K562 (cell line): Measurements from ENCODE around the gene NPVF. TPM values are rescaled to one million over a fixed set of nuclear protein-coding genes. Genes with fewer than 3 reads are reported as not detected.

Experiments used
- E2F8 ChIP-seq: fragments of 450-650 bp; IDR thresholded peaks from 2 replicates; pipeline ENCODE4 v1.7.1; 2018; ENCODE audit warnings: mild to moderate bottlenecking, low read depth; ENCODE audit not compliant: partially characterized antibody
- HDGF ChIP-seq: fragments of 450-650 bp; IDR thresholded peaks from 2 replicates; pipeline ENCODE4 v1.6.1; 2016
- HNRNPK ChIP-seq: fragments of 200-400 bp; formaldehyde crosslinking; IDR thresholded peaks from one replicate; pipeline ENCODE4 v1.6.1; 2018; ENCODE audit warnings: mild to moderate bottlenecking, low read depth, low read length; ENCODE audit not compliant: poor library complexity, severe bottlenecking
- HOXB6 ChIP-seq: fragments of 250-450 bp; sonication (Bioruptor Pico); IDR thresholded peaks from 2 replicates; pipeline ENCODE4 v1.5.1; 2022; ENCODE audit warnings: mild to moderate bottlenecking, borderline replicate concordance
- PKNOX1 ChIP-seq: fragments of 450-650 bp; IDR thresholded peaks from 2 replicates; pipeline ENCODE4 v1.6.1; 2016
- RFX5 ChIP-seq: IDR thresholded peaks from 2 replicates; pipeline ENCODE4 v1.6.1; 2011; ENCODE audit warnings: low read depth, mild to moderate bottlenecking, improper control_type of control experiment, low read length
- RHOXF2B ChIP-seq: fragments of 250-450 bp; sonication (Bioruptor Pico); conservative IDR thresholded peaks from 2 replicates; pipeline ENCODE4 v1.5.1; 2021
- TCF15 ChIP-seq: fragments of 250-450 bp; sonication (Bioruptor Pico); IDR thresholded peaks from 2 replicates; pipeline ENCODE4 v1.8.0; 2022; ENCODE audit warnings: moderate library complexity, mild to moderate bottlenecking, inconsistent platforms
- THAP12 ChIP-seq: fragments of 250-450 bp; sonication (Bioruptor Pico); IDR thresholded peaks from 2 replicates; pipeline ENCODE4 v1.9.0; 2021; ENCODE audit warnings: mild to moderate bottlenecking, inconsistent platforms
- TRIM28 ChIP-seq: fragments of 450-650 bp; IDR thresholded peaks from 2 replicates; pipeline ENCODE4 v1.6.1; 2017
- ZBTB34 ChIP-seq: fragments of 250-450 bp; sonication (Bioruptor Pico); IDR thresholded peaks from 2 replicates; pipeline ENCODE4 v1.8.0; 2021; ENCODE audit warnings: mild to moderate bottlenecking, moderate library complexity
- ZKSCAN8 ChIP-seq: fragments of 200-800 bp; sonication (Bioruptor generic); IDR thresholded peaks from 2 replicates; pipeline ENCODE4 v1.6.1; 2016; ENCODE audit warnings: missing genetic modification characterization, missing compliant biosample characterization
- ZNF23 ChIP-seq: fragments of 250-450 bp; sonication (Bioruptor Pico); IDR thresholded peaks from 2 replicates; pipeline ENCODE4 v1.4.0; 2020; ENCODE audit warnings: mild to moderate bottlenecking
- ZNF408 ChIP-seq: fragments of 250-450 bp; sonication (Bioruptor Pico); IDR thresholded peaks from 2 replicates; pipeline ENCODE4 v1.4.0; 2020; ENCODE audit warnings: low read depth, mild to moderate bottlenecking, moderate library complexity
- ZNF609 ChIP-seq: sonication (generic); formaldehyde crosslinking; IDR thresholded peaks from 2 replicates; pipeline ENCODE4 v1.8.1; 2023; ENCODE audit warnings: missing genetic modification reagents, mild to moderate bottlenecking, borderline replicate concordance
- ZNF717 ChIP-seq: fragments of 250-450 bp; sonication (Bioruptor Pico); IDR thresholded peaks from 2 replicates; pipeline ENCODE4 v1.5.0; 2021
- polyA plus RNA-seq, 8 experiments: library from polyadenylated mRNA; depleted of rRNA in 4 of 8; stranded (reverse) in 5 of 8; unstranded in 3 of 8; fragments of >200 nt; fragmentation: Nextera tagmentation in 2 of 8; fragmentation: Illumina TruSeq in 1 of 8; extraction: Ambion mirVana in 2 of 8; extraction: Trizol in 1 of 8; gene quantifications; 2 replicates each; pipeline versions ENCODE4 v1.2.1 to v1.2.3, GENCODE V29; 2011 to 2014; ENCODE audit warnings: inconsistent platforms in 1 of 8, missing spikeins in 1 of 8
- total RNA-seq, 7 experiments: library from RNA; depleted of rRNA in 6 of 7; stranded (reverse); fragments of >200 nt in 6 of 7; fragmentation: Illumina TruSeq in 2 of 7; extraction: Trizol in 2 of 7; gene quantifications; 2 replicates each; pipeline versions ENCODE4 v1.2.1 to v1.2.3, GENCODE V29; 2011 to 2021; ENCODE audit warnings: low replicate concordance in 1 of 7

The NPVF gene
- total and polyA plus RNA-seq, 9 of the 15 experiments (the other 6 are each of a cell fraction or from before 2014, with no cell fraction given), result not detected

GRCh38 chr7:25187932-25188331 is 40.4 kb downstream of the NPVF start (continued):
- no peak for TF ChIP-seq E2F8
- TF ChIP-seq PKNOX1, result 0 out of 2 replicates have a peak, but pooled peaks have one; percentile 5
- no peak for TF ChIP-seq ZNF717 (CRISPR knock-in tag)
- TF ChIP-seq HOXB6 (CRISPR knock-in tag), result no peak
- no peak for TF ChIP-seq THAP12 (CRISPR knock-in tag)
- no peak for TF ChIP-seq ZBTB34 (CRISPR knock-in tag)
- TF ChIP-seq TCF15 (CRISPR knock-in tag), result no peak
- TF ChIP-seq ZNF609 (CRISPR knock-in tag), result no peak
- TF ChIP-seq RFX5, result peak; percentile 63; the same call in 1 of the 2 replicates
- TF ChIP-seq ZKSCAN8 (CRISPR knock-in tag), result no peak
- TF ChIP-seq HNRNPK, result no peak
- TF ChIP-seq ZNF408 (CRISPR knock-in tag), result no peak
- TF ChIP-seq RHOXF2B (CRISPR knock-in tag), result no peak
- TF ChIP-seq HDGF, result no peak
- TF ChIP-seq ZNF23, result no peak
- TF ChIP-seq TRIM28, result no peak
